ENCODE results near the gene USP12.

The USP12 gene

GRCh38 chr13:27028683-27029480 lies 142.7 kb downstream of the USP12 start:
- DNase-seq: no peak

- DNase-seq: no peak
Measured at GRCh38 chr13:27027086-27027667, 144.4 kb downstream of the USP12 start.

GRCh38 chr13:27026396-27026795 lies 145.2 kb downstream of the USP12 start:
- no peak for DNase-seq

- DNase-seq: no peak
Measured at GRCh38 chr13:27024776-27025492, 146.7 kb downstream of the USP12 start.

GRCh38 chr13:27024074-27024461 lies 147.5 kb downstream of the USP12 start:
- DNase-seq: no peak

GRCh38 chr13:27023385-27024073 lies 148.1 kb downstream of the USP12 start:
- DNase-seq: no peak

- no peak for DNase-seq
Measured at GRCh38 chr13:27022571-27023311, 148.9 kb downstream of the USP12 start.

- no peak for DNase-seq
Measured at GRCh38 chr13:27020415-27020814, 151.2 kb downstream of the USP12 start.

- DNase-seq: no peak
Measured at GRCh38 chr13:27018882-27019281, 152.7 kb downstream of the USP12 start.

- no peak for DNase-seq
Measured at GRCh38 chr13:27018344-27018861, 153.2 kb downstream of the USP12 start.

GRCh38 chr13:27016875-27017274 lies 154.7 kb downstream of the USP12 start:
- no peak for DNase-seq

Data from CD4-positive, alpha-beta T cell treated with Interleukin-21 for 1 hour (primary cell).